ENCODE results near the gene AEBP2.

DNA sequence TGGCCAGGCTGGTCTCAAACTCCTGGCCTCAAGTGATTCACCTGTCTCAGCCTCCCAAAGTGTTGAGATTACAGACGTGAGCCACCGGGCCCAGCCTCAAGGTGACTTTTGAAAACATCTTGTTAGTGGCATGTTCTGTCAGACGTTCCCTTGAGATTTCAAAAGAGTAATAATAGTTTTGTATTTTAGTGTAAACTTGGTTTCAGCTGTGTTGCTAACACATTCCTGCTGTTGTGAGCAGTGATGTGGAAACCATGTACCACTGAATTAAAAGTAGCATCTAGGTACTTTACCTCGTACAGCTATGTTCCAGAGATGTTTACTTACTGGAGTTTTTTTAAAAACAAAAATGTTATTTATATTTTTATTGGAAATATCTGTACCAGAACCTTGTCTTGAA is 111.3 kb downstream of the AEBP2 start:
- TF ChIP-seq, protein P1, sequence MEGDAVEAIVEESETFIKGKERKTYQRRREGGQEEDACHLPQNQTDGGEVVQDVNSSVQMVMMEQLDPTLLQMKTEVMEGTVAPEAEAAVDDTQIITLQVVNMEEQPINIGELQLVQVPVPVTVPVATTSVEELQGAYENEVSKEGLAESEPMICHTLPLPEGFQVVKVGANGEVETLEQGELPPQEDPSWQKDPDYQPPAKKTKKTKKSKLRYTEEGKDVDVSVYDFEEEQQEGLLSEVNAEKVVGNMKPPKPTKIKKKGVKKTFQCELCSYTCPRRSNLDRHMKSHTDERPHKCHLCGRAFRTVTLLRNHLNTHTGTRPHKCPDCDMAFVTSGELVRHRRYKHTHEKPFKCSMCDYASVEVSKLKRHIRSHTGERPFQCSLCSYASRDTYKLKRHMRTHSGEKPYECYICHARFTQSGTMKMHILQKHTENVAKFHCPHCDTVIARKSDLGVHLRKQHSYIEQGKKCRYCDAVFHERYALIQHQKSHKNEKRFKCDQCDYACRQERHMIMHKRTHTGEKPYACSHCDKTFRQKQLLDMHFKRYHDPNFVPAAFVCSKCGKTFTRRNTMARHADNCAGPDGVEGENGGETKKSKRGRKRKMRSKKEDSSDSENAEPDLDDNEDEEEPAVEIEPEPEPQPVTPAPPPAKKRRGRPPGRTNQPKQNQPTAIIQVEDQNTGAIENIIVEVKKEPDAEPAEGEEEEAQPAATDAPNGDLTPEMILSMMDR (IDR thresholded peaks at IDR 0.05): no peak
- no peak for TF ChIP-seq POLR2A (IDR thresholded peaks at IDR 0.05)

Data from body of pancreas (tissue), 4 donors.